ENCODE data around the gene RANBP17. TPM values are rescaled to one million over a fixed set of nuclear protein-coding genes. Genes with fewer than 3 reads are reported as not detected.

The RANBP17 gene
- total and polyA plus RNA-seq, 2 donors (not counting 1 experiment from before 2014, with no cell fraction given), result 3.1 to 3.5 TPM

GRCh38 chr5:170945275-170945674 lies 83.5 kb downstream of the RANBP17 start:
- H3K79me2 ChIP-seq (ENCODE audit: control insufficient read depth, insufficient read depth, low read length), result no peaks in the 10 kb centered on the region
- no peaks in the 10 kb centered on the region for H3K27me3 ChIP-seq (ENCODE audit: control insufficient read depth, insufficient read depth, low read length)
- no peak for DNase-seq (ENCODE audit: low read depth in 2 of 2)
- no peaks in the 10 kb centered on the region for H3K36me3 ChIP-seq (ENCODE audit: control insufficient read depth, insufficient read depth, low read length)
- H3K4me2 ChIP-seq (ENCODE audit: extremely low read depth, insufficient read depth, low read length), result no peak overlapping the region
- no peaks in the 10 kb centered on the region for H3K4me1 ChIP-seq (ENCODE audit: control insufficient read depth, extremely low read depth, insufficient read depth, low read length)
- no peak overlapping the region for H3K4me3 ChIP-seq (replicated peaks in 1 of 4; ENCODE audit: control extremely low read depth in 1 of 4, insufficient read depth in 1 of 4, low read depth in 3 of 4, low read length in 4 of 4)
- H3K9ac ChIP-seq (ENCODE audit: insufficient read depth, low read length), result no peak overlapping the region
- TF ChIP-seq CTCF (conservative IDR thresholded peaks at IDR 0.05 in 1 of 2, IDR thresholded peaks at IDR 0.05 in 1 of 2; ENCODE audit: low read depth in 1 of 2, low read length in 2 of 2) (no peak), EZH2 (IDR thresholded peaks at IDR 0.05; ENCODE audit: low read length, missing control alignments) (no peak)
- no peak overlapping the region for H3K27ac ChIP-seq (ENCODE audit: insufficient read depth, low read length)
- H2AFZ ChIP-seq (ENCODE audit: low read length), result no peak overlapping the region
- no peaks in the 10 kb centered on the region for H3K9me3 ChIP-seq (ENCODE audit: control insufficient read depth, insufficient read depth, low read depth, low read length)
- H4K20me1 ChIP-seq (ENCODE audit: control insufficient read depth, extremely low read depth, insufficient read depth, low read length), result no peaks in the 10 kb centered on the region

GRCh38 chr5:170960567-170960966 lies 98.7 kb downstream of the RANBP17 start:
- H3K4me1 ChIP-seq (ENCODE audit: control insufficient read depth, extremely low read depth, insufficient read depth, low read length), result no peaks in the 10 kb centered on the region
- no peak overlapping the region for H3K4me3 ChIP-seq (replicated peaks in 1 of 4; ENCODE audit: control extremely low read depth in 1 of 4, insufficient read depth in 1 of 4, low read depth in 3 of 4, low read length in 4 of 4)
- no peaks in the 10 kb centered on the region for H3K27me3 ChIP-seq (ENCODE audit: control insufficient read depth, insufficient read depth, low read length)
- peak; percentile 3 to 10 for DNase-seq (ENCODE audit: low read depth in 2 of 2)
- H3K9me3 ChIP-seq (ENCODE audit: control insufficient read depth, insufficient read depth, low read depth, low read length), result no peaks in the 10 kb centered on the region
- H3K79me2 ChIP-seq (ENCODE audit: control insufficient read depth, insufficient read depth, low read length), result no peaks in the 10 kb centered on the region
- no peak overlapping the region for H3K27ac ChIP-seq (ENCODE audit: insufficient read depth, low read length)
- no peak overlapping the region for H3K9ac ChIP-seq (ENCODE audit: insufficient read depth, low read length)
- H3K36me3 ChIP-seq (ENCODE audit: control insufficient read depth, insufficient read depth, low read length), result no peaks in the 10 kb centered on the region
- H2AFZ ChIP-seq (ENCODE audit: low read length), result no peak overlapping the region
- H4K20me1 ChIP-seq (ENCODE audit: control insufficient read depth, extremely low read depth, insufficient read depth, low read length), result no peaks in the 10 kb centered on the region
- H3K4me2 ChIP-seq (ENCODE audit: extremely low read depth, insufficient read depth, low read length), result no peak overlapping the region
- no peak for TF ChIP-seq EZH2 (IDR thresholded peaks at IDR 0.05; ENCODE audit: low read length, missing control alignments)
- TF ChIP-seq CTCF (conservative IDR thresholded peaks at IDR 0.05 in 1 of 2, IDR thresholded peaks at IDR 0.05 in 1 of 2; ENCODE audit: low read depth in 1 of 2, low read length in 2 of 2), result no peak

- Histone ChIP-seq H4K20me1 (ENCODE audit: control insufficient read depth, extremely low read depth, insufficient read depth, low read length) (no peaks in the 10 kb centered on the region), H3K79me2 (ENCODE audit: control insufficient read depth, insufficient read depth, low read length) (no peaks in the 10 kb centered on the region), H2AFZ (ENCODE audit: low read length) (no peak overlapping the region), H3K4me2 (ENCODE audit: extremely low read depth, insufficient read depth, low read length) (no peak overlapping the region), H3K4me1 (ENCODE audit: control insufficient read depth, extremely low read depth, insufficient read depth, low read length) (no peaks in the 10 kb centered on the region), H3K27ac (ENCODE audit: insufficient read depth, low read length) (no peak overlapping the region), H3K9ac (ENCODE audit: insufficient read depth, low read length) (no peak overlapping the region), H3K27me3 (ENCODE audit: control insufficient read depth, insufficient read depth, low read length) (no peaks in the 10 kb centered on the region), H3K4me3 (replicated peaks in 1 of 4; ENCODE audit: control extremely low read depth in 1 of 4, insufficient read depth in 1 of 4, low read depth in 3 of 4, low read length in 4 of 4) (no peak overlapping the region), H3K36me3 (ENCODE audit: control insufficient read depth, insufficient read depth, low read length) (no peaks in the 10 kb centered on the region), H3K9me3 (ENCODE audit: control insufficient read depth, insufficient read depth, low read depth, low read length) (no peaks in the 10 kb centered on the region)
- DNase-seq (ENCODE audit: low read depth in 2 of 2), result no peak
- TF ChIP-seq CTCF (conservative IDR thresholded peaks at IDR 0.05 in 1 of 2, IDR thresholded peaks at IDR 0.05 in 1 of 2; ENCODE audit: low read depth in 1 of 2, low read length in 2 of 2), result no peak
- no peak for TF ChIP-seq EZH2 (IDR thresholded peaks at IDR 0.05; ENCODE audit: low read length, missing control alignments)
Measured at GRCh38 chr5:170963521-170963920, 101.7 kb downstream of the RANBP17 start.

Data from fibroblast of lung (primary cell).